NCI-H146 treated with DMSO at 0.1 percent for 48 hours (cell line): ENCODE data around the gene EPB41L4B.

Experiments used
- DNase-seq: peaks from one replicate; lab custom pipeline; 2025; ENCODE audit not compliant: unreplicated experiment; lab: John Stamatoyannopoulos, UW

EPB41L4B gene

GRCh38 chr9:109270971-109271925 is 49.6 kb downstream of the EPB41L4B start:
- peak; percentile 28 for DNase-seq

GRCh38 chr9:109270441-109270840 is 50.4 kb downstream of the EPB41L4B start:
- no peak for DNase-seq

DNA sequence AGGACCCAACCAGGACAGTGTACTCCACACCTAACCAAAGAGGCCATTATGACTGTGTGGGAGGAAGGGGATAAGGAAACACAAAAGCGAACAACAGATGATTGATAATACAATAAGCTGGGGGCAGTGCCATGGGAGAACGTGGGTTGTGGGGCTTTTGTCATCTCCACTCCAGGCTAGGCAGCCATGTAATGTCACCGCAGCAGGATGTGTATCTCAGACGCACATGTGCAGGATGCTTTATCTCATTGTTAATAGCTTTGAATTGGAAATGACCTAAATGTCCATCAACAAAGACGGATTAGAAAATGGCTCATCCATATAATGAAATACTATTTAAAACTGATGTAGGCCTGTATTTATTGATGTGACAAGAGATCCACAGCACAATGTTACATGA is 51.0 kb downstream of the EPB41L4B start:
- DNase-seq = no peak

DNA sequence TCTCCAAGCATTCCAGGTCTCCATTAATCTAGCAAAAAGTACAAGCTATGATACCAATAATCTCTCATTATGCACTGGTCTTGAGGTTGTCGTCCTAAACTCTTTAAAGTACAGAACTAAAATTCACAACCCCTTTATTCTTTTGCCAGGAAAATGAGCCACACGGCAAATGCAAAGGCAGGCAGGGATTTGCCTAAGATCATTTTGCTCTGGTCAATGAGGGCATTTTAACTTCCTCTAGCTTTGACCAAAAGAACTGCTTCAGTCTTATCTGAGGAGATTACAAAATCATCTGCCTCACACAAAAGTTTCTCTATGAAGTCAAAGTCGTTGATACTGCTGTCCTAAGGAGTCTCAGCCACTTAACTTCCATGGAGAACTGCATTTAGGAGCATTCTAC is 51.8 kb downstream of the EPB41L4B start:
- no peak for DNase-seq

- DNase-seq = no peak
These were observed 53.3 kb downstream of the EPB41L4B start for GRCh38 chr9:109267555-109267954.

DNA sequence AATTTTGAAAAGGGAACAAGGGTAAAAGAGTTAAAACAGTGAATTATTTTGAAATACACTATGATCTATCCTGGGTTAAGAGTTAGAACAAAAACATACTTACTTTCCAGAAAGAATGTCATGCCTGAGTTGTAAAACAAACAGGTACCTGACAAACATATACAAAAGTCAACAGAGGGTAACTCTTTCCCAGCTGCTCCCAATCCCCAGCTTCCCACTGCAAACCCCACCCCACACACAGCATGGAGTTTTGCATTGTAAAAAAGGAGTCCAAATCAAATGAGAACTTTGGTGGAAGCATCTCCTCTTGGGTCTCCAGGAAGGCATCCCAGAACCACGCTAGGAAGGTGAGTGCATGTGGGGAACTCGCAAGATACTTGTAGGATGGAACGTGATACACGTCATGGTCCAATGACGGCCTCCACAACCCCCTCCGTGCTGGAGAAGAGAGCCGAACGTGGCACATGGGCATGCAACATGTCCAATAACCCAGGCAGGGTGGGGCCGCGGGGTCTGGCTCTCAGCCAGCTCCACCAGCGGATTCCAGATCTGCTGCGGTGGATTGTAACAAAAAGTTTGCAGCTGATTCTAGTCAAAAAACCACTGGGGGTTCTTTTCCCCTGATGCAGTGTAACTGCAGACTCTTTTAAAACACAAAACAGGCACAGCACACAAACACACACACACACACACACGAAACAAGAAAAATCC is 55.8 kb downstream of the EPB41L4B start:
- no peak for DNase-seq

DNA sequence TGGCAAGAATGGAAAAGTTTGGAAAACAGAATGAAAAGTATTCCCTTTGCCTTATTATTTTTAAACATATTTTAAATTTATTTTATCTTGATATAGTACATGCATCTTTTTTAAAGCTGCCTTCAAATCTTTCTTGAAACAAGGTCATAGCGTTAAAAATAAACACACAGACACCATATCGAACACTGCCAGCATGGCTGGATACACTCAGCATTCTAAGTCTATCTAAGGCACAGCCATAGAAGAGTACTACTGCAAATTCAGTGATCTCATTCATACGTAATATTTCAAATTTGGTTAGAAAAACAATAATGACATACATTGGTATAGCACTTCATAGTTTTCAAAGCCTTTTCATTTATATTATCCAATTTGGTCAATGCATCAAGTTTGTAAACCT is 57.5 kb downstream of the EPB41L4B start:
- no peak for DNase-seq

GRCh38 chr9:109258481-109259302 is 62.2 kb downstream of the EPB41L4B start:
- no peak for DNase-seq

- DNase-seq = no peak
These were observed 64.5 kb downstream of the EPB41L4B start for GRCh38 chr9:109256336-109256735.

DNA sequence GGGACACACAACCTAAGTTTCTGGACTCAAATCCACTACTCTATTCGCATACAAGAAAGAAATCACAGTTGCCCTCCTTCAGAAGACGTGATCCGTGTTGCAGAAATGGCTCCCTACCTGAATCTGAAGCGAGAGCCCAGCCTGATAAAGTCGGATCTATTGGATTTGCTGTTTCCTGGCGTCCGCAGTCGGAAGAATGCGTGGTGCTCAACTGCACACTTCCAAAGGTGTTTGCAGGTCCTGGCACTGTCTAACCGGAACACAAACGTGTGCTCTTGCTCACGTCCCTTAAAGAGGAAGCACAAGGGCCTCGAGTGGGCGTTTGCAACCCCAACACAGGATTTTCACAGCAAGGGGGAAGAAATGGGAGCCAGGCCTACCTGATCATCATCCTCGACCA is 65.5 kb downstream of the EPB41L4B start:
- no peak for DNase-seq

- DNase-seq = no peak
These were observed 66.5 kb downstream of the EPB41L4B start for GRCh38 chr9:109254317-109254716.

- DNase-seq = no peak
These were observed 67.1 kb downstream of the EPB41L4B start for GRCh38 chr9:109253637-109254284.

DNA sequence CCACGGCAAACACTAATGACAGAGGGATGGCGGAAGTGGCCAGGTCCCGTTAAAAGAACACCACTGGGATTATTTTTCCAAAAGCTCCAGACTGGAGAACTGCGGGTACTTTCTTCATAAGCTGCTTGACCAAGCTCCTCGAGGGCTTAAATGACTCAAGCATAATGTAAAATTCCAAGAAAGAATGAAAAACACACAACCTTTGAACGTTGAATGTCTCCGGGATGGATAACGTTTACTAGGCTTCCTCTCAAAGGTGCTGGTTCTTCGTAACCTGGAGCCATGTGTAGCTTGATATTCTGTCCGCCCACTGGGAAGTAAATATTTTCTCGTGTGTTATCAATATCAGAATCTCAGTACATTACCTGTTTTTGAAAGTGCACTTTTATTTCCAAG is 67.6 kb downstream of the EPB41L4B start:
- DNase-seq = no peak

- no peak for DNase-seq
These were observed 68.6 kb downstream of the EPB41L4B start for GRCh38 chr9:109252291-109252690.

DNA sequence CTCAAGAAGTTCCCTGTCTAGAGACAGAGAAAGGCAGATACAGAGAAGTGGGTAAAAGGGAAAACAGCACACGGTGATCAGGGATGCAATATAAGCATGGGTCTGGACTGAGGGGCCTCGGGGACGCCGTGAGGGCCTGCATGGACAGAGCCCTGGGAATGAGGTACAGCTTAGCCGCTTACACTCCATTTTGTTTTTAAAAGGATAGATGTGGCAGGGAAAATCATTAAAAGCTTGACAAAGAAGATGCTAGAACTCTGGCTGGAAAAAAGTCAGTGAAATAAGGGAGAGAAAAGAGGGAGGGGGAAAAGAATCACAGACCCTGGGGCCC is 69.1 kb downstream of the EPB41L4B start:
- DNase-seq = no peak

DNA sequence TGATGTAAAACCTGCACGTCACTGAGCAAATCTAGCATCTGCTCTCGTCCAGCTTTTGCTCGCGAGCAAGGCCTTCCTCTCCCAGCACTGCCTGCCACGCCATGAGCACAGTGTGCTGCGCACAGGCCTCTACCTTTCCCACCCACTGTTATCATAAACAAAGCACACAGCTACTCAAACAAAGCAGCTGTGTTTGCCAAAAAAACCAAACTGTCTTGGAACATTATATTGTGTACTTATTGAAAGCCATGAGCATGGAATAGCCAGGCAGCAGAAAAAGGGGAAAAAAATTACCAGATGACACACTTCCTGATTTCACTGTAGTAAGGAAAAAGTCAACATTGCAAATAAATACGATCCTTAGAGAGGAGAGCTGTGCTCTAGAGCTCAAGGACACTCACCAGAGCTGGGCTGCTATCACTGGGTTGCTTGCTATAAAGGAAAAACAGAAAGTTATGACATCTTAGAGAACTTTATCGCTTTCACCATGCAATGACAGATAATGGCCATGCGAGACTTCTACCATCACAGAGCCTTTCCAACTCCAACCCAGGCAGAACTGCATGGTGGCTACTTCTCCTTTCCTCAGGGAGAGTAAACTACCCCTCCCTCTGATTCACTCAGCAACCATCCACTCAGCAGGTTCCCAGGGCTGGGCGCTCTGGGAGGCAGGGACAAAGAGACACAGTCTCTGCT is 69.6 kb downstream of the EPB41L4B start:
- DNase-seq = peak; percentile 95

DNA sequence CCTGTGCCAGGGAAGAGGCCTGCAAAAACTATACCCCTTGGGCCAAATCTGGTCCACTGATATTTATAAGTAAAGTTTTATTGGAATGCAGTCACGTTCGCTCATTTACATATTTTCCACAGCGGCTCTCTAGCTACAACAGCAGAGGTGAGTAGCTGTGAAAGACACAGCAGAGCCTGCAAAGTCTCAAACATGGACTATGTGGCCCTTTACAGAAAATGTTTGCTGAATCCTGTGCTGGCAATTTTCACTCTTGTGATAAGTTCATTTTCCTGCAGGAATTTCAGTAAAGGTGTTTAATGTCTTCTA is 70.1 kb downstream of the EPB41L4B start:
- DNase-seq = no peak

- no peak for DNase-seq
These were observed 70.5 kb downstream of the EPB41L4B start for GRCh38 chr9:109250311-109250741.

DNA sequence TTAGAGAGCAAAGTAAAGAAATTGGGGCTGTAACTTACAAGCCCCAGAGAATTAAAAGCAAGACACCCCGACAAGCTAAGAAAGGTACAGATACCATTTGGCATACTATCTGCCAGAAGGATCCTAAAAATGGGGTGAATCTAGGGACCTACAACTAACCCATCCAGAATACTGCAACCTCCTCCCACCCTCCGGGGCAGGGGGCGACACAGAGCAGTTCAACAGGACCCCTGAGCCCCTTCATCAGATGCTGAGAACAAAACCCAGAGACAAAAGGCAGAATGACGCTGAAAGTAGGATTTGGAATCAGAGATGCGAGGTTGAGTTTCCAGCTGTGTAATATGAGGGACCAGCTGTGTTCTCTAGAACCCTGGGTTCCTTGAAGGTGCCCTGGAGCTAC is 71.2 kb downstream of the EPB41L4B start:
- DNase-seq = no peak

GRCh38 chr9:109248133-109248581 is 72.7 kb downstream of the EPB41L4B start:
- DNase-seq = no peak
